Stimulated activated naive CD4-positive, alpha-beta T cell treated with Interleukin-2 at 50 U/mL for 16 hours (primary cell): Measurements from ENCODE around the gene SENP1.

Source experiments
- DNase-seq: peaks from one replicate; lab custom pipeline; 2025; lab: John Stamatoyannopoulos, UW

Gene SENP1

GRCh38 chr12:48067250-48067938 lies 38.5 kb downstream of the SENP1 start:
- DNase-seq = no peak

GRCh38 chr12:48065041-48065440 lies 40.8 kb downstream of the SENP1 start:
- no peak for DNase-seq

- DNase-seq = no peak
These were observed 42.3 kb downstream of the SENP1 start for GRCh38 chr12:48063530-48063929.

- DNase-seq = no peak
These were observed 43.8 kb downstream of the SENP1 start for GRCh38 chr12:48061938-48062719.

- DNase-seq = no peak
These were observed 45.4 kb downstream of the SENP1 start for GRCh38 chr12:48060474-48060873.

- no peak for DNase-seq
These were observed 47.1 kb downstream of the SENP1 start for GRCh38 chr12:48058771-48059170.

- DNase-seq = no peak
These were observed 50.7 kb downstream of the SENP1 start for GRCh38 chr12:48054955-48055821.

GRCh38 chr12:48053883-48054282 lies 52.0 kb downstream of the SENP1 start:
- DNase-seq = no peak

GRCh38 chr12:48053122-48053521 lies 52.8 kb downstream of the SENP1 start:
- no peak for DNase-seq

- DNase-seq = no peak
These were observed 54.2 kb downstream of the SENP1 start for GRCh38 chr12:48051681-48052080.

- DNase-seq = no peak
These were observed 55.7 kb downstream of the SENP1 start for GRCh38 chr12:48050174-48050573.

GRCh38 chr12:48045965-48046518 lies 59.8 kb downstream of the SENP1 start:
- DNase-seq = no peak

- no peak for DNase-seq
These were observed 60.6 kb downstream of the SENP1 start for GRCh38 chr12:48045061-48045846.

- DNase-seq = no peak
These were observed 61.5 kb downstream of the SENP1 start for GRCh38 chr12:48044396-48044795.

- DNase-seq = no peak
These were observed 62.1 kb downstream of the SENP1 start for GRCh38 chr12:48043771-48044170.

GRCh38 chr12:48041591-48042423 lies 64.1 kb downstream of the SENP1 start:
- DNase-seq = no peak

- DNase-seq = no peak
These were observed 65.5 kb downstream of the SENP1 start for GRCh38 chr12:48040354-48040753.

GRCh38 chr12:48039151-48039550 lies 66.7 kb downstream of the SENP1 start:
- DNase-seq = no peak

GRCh38 chr12:48038085-48038484 lies 67.8 kb downstream of the SENP1 start:
- no peak for DNase-seq

- DNase-seq = no peak
These were observed 68.5 kb downstream of the SENP1 start for GRCh38 chr12:48037267-48037915.
